Smooth muscle cell (in vitro differentiated cells): ENCODE measurements around the gene CCDC92B. TPM values are rescaled to one million over a fixed set of nuclear protein-coding genes. Genes with fewer than 3 reads are reported as not detected.
A peak's percentile ranks its signal among the peaks of the same experiment; 100 is the strongest.

Experiments
- DNase-seq: peaks from one replicate; lab custom pipeline; 2025; ENCODE audit not compliant: unreplicated experiment; lab: John Stamatoyannopoulos, UW
- H2AFZ ChIP-seq: fragments of 200-600 bp; sonication (generic); 2 replicates; pipeline ENCODE4 v1.6.0; 2016; ENCODE audit warnings: antibody characterized with exemption, low read depth, mild to moderate bottlenecking
- H3F3A ChIP-seq: fragments of 200-600 bp; sonication (generic); 2 replicates; pipeline ENCODE4 v1.6.0; 2017; ENCODE audit warnings: antibody characterized with exemption, low read depth
- H3K27ac ChIP-seq: fragments of 200-600 bp; sonication (generic); 2 replicates; pipeline ENCODE4 v1.5.1; 2016; ENCODE audit warnings: low read depth, mild to moderate bottlenecking
- H3K27me3 ChIP-seq: fragments of 200-600 bp; sonication (generic); 2 replicates; pipeline ENCODE4 v1.6.1; 2016; ENCODE audit warnings: low read depth, mild to moderate bottlenecking
- H3K36me3 ChIP-seq: fragments of 200-600 bp; sonication (generic); 2 replicates; pipeline ENCODE4 v1.5.1; 2016; ENCODE audit warnings: low read depth
- H3K4me1 ChIP-seq: fragments of 200-600 bp; sonication (generic); 2 replicates; pipeline ENCODE4 v1.5.1; 2016; ENCODE audit warnings: low read depth
- H3K4me2 ChIP-seq: fragments of 200-600 bp; sonication (generic); 2 replicates; pipeline ENCODE4 v1.6.0; 2016; ENCODE audit warnings: mild to moderate bottlenecking
- H3K4me3 ChIP-seq: fragments of 200-600 bp; sonication (generic); 2 replicates; pipeline ENCODE4 v1.5.1; 2016; ENCODE audit warnings: mild to moderate bottlenecking
- H3K79me2 ChIP-seq: fragments of 200-600 bp; sonication (generic); 2 replicates; pipeline ENCODE4 v1.6.0; 2016; ENCODE audit warnings: low read depth, mild to moderate bottlenecking
- H3K9ac ChIP-seq: fragments of 200-600 bp; sonication (generic); 2 replicates; pipeline ENCODE4 v1.6.0; 2016; ENCODE audit warnings: low read depth
- H3K9me3 ChIP-seq: fragments of 200-600 bp; sonication (generic); replicated peaks from 2 replicates; pipeline ENCODE4 v1.5.1; 2016; ENCODE audit warnings: low read depth
- H4K20me1 ChIP-seq: fragments of 200-600 bp; sonication (generic); 2 replicates; pipeline ENCODE4 v1.6.0; 2016; ENCODE audit warnings: low read depth
- CTCF ChIP-seq: fragments of 200-600 bp; sonication (generic); IDR thresholded peaks from 2 replicates; pipeline ENCODE4 v1.5.1; 2017; ENCODE audit warnings: borderline replicate concordance, mild to moderate bottlenecking, antibody characterized with exemption; ENCODE audit not compliant: insufficient read depth, poor library complexity, severe bottlenecking
- WGBS: methylation state at CpG from one replicate; pipeline ENCODE4 v1.1.7; 2016; ENCODE audit warnings: low lambda C conversion rate; 5-methylcytosine and 5-hydroxymethylcytosine counted together
- polyA plus RNA-seq: library from polyadenylated mRNA; unstranded; fragments of >200 nt; fragmentation: Nextera tagmentation; extraction: Ambion mirVana; gene quantifications from 2 replicates; pipeline ENCODE4 v1.2.1, GENCODE V29; 2016
- total RNA-seq: library from RNA; depleted of rRNA; stranded (reverse); fragments of >200 nt; gene quantifications from 2 replicates; pipeline ENCODE4 v1.2.3, GENCODE V29; 2014

The CCDC92B gene
- total and polyA plus RNA-seq, 2 experiments from 2014 or later = not detected

- H3K9me3 ChIP-seq = no peaks in the 10 kb centered on the region
- no peaks in the 10 kb centered on the region for H3K36me3 ChIP-seq
- peaks cover 59% of the 10 kb centered on the region for H3K79me2 ChIP-seq
- WGBS = 91% methylated on average over 17 of the region's 21 CpGs
- no peak overlapping the region for H2AFZ ChIP-seq
- peaks cover 66% of the 10 kb centered on the region for H4K20me1 ChIP-seq
- no peak overlapping the region for H3K4me2 ChIP-seq
- no peak for TF ChIP-seq CTCF
- no peaks in the 10 kb centered on the region for H3K27me3 ChIP-seq
- H3K4me1 ChIP-seq = peaks cover 20% of the 10 kb centered on the region
- no peaks in the 10 kb centered on the region for H3F3A ChIP-seq
- DNase-seq = no peak
- H3K27ac ChIP-seq = peak overlapping the region; percentile 31
- H3K9ac ChIP-seq = no peak overlapping the region
- H3K4me3 ChIP-seq = no peak overlapping the region
Measured at GRCh38 chr17:2708585-2709182, 40.8 kb downstream of the CCDC92B start.

DNA sequence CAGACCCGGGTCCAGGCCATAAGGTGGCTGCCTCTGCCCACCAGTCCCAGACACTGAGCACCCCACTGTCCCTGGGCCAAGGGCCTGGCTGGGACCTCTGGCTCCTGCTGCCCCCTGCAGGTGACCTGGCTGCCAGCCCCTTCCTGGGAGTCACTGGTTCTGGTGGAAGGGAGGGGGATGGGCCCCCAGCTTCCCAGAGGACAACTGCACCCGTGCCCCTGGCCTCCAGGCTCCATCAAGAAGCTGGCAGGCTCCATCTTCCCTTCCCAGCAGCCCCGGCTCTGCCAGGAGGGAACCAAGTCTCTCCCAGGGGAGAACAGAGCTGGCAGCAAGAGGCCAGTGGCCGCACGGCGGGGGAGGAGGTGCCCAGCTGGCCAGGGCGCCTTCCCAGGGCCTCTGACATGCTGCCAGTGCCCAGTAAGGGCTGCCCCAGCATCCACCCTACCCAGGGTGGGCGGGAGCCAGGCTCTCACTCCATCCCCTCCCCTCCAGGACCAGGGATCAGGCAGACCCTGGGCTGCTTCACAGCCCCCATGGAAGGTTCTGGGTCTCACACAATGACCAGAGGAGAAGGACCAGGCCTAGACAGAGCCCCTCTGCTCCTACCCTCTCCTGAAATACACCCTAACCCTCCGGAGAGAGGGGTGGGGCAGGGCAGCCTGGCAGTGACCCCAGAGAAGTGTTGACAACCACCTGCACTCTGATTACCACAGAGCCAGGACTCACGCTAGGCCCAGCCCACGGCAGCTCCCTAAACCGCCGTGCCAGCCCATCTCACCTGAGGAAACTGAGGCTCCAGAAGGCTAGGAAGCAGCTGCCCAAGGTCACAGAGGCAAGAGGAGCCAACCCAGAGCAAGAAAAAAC, 41.5 kb downstream of the CCDC92B start:
- H3F3A ChIP-seq = no peaks in the 10 kb centered on the region
- TF ChIP-seq CTCF = peak; percentile 22
- WGBS = 91% methylated on average over 13 of the region's 13 CpGs
- H3K9ac ChIP-seq = no peak overlapping the region
- H3K27ac ChIP-seq = no peak overlapping the region
- H3K4me3 ChIP-seq = no peak overlapping the region
- H3K9me3 ChIP-seq = no peaks in the 10 kb centered on the region
- no peak overlapping the region for H2AFZ ChIP-seq
- peaks cover 20% of the 10 kb centered on the region for H3K4me1 ChIP-seq
- peaks cover 66% of the 10 kb centered on the region for H4K20me1 ChIP-seq
- H3K27me3 ChIP-seq = no peaks in the 10 kb centered on the region
- H3K4me2 ChIP-seq = no peak overlapping the region
- DNase-seq = no peak
- peaks cover 59% of the 10 kb centered on the region for H3K79me2 ChIP-seq
- H3K36me3 ChIP-seq = no peaks in the 10 kb centered on the region

- Histone ChIP-seq H3K27me3 (no peaks in the 10 kb centered on the region), H3K4me2 (no peak overlapping the region), H3K36me3 (no peaks in the 10 kb centered on the region), H3F3A (no peaks in the 10 kb centered on the region), H3K9ac (no peak overlapping the region), H3K27ac (no peak overlapping the region), H3K4me3 (no peak overlapping the region), H3K4me1 (peaks cover 14% of the 10 kb centered on the region), H2AFZ (no peak overlapping the region), H3K79me2 (peaks cover 55% of the 10 kb centered on the region), H3K9me3 (no peaks in the 10 kb centered on the region), H4K20me1 (peaks cover 66% of the 10 kb centered on the region)
- WGBS = 97% methylated on average over 21 of the region's 21 CpGs
- TF ChIP-seq CTCF = no peak
- no peak for DNase-seq
Measured at GRCh38 chr17:2706911-2707510, 42.4 kb downstream of the CCDC92B start.
